ENCODE data around the gene APCDD1L.

- TF ChIP-seq CTCF (IDR thresholded peaks at IDR 0.05; ENCODE audit: insufficient read depth, low read depth, low read length) (no peak), EZH2 (IDR thresholded peaks at IDR 0.05; ENCODE audit: insufficient read depth, low read length) (no peak)
These were observed 20.1 kb downstream of the APCDD1L start for GRCh38 chr20:58494923-58495622.
